Measurements from ENCODE around the gene IL21R. TPM values are rescaled to one million over a fixed set of nuclear protein-coding genes. Genes with fewer than 3 reads are reported as not detected.
"Not testable (repeated sequence)": the region's sequence is repeated elsewhere in the genome, so short reads cannot be mapped to it uniquely, and the experiment has no call there.

Gene IL21R
- total and polyA plus RNA-seq, 10 of the 15 experiments (the other 5 are each of a cell fraction or from before 2014, with no cell fraction given), result 5.3 to 138 (median 82.5) TPM

- no peak overlapping the region for H3K9ac ChIP-seq (ENCODE audit: control insufficient read depth, insufficient read depth, low read length)
- H3K4me2 ChIP-seq (ENCODE audit: control insufficient read depth, insufficient read depth), result no peak overlapping the region
- peaks cover 25% of the 10 kb centered on the region for H3K4me1 ChIP-seq (ENCODE audit: control insufficient read depth, insufficient read depth, low read length)
- no peaks in the 10 kb centered on the region for H4K20me1 ChIP-seq (ENCODE audit: control insufficient read depth, insufficient read depth)
- intact Hi-C loops (cut with micrococcal nuclease; ENCODE audit: unreplicated experiment) (loop anchor here (2.0 to 5.0 kb wide), 2 partner anchors 81 to 1618 kb away; no protein-coding TSS in a partner anchor), in situ Hi-C loops (cut with MboI) (loop anchor here (5.0 to 10.0 kb wide), 3 partner anchors 223 to 1621 kb away; no protein-coding TSS in a partner anchor)
- no peak for ATAC-seq
- H2AFZ ChIP-seq (ENCODE audit: control insufficient read depth, low read depth, low read length), result peak overlapping the region; percentile 30; the same call in 1 of the 2 replicates
- POLR2A ChIA-PET, result interaction anchor here (0.6 kb wide), 3 partner anchors 56 to 653 kb away, joined by 3 to 7 read pairs (median 3); no protein-coding TSS in a partner anchor
- TF ChIP-seq EED (IDR thresholded peaks at IDR 0.05; ENCODE audit: low read depth) (peak; percentile 55; the same call in 1 of the 2 replicates), POLR2AphosphoS5 (IDR thresholded peaks at IDR 0.05; ENCODE audit: low read length) (no peak), NKRF (conservative IDR thresholded peaks at IDR 0.05) (no peak), KLF5 (IDR thresholded peaks at IDR 0.05; ENCODE audit: partially characterized antibody) (no peak), SMARCA5 (IDR thresholded peaks at IDR 0.05) (no peak), EGR1 (IDR thresholded peaks at IDR 0.05; ENCODE audit: borderline replicate concordance in 1 of 2, low read depth in 2 of 2, low read length in 2 of 2) (peak in 1 of 2 experiments; percentile 81; a peak in 2 of 3 replicates), BHLHE40 (IDR thresholded peaks at IDR 0.05; ENCODE audit: borderline replicate concordance in 1 of 2, low read depth in 2 of 2, low read length in 1 of 2) (peak; percentile 29 to 42; a peak in 2 of 4 replicates), POLR2A (IDR thresholded peaks at IDR 0.05; ENCODE audit: low read depth, low read length) (0 out of 2 replicates have a peak, but pooled peaks have one; percentile 36)
- TF ChIP-seq, protein P1, sequence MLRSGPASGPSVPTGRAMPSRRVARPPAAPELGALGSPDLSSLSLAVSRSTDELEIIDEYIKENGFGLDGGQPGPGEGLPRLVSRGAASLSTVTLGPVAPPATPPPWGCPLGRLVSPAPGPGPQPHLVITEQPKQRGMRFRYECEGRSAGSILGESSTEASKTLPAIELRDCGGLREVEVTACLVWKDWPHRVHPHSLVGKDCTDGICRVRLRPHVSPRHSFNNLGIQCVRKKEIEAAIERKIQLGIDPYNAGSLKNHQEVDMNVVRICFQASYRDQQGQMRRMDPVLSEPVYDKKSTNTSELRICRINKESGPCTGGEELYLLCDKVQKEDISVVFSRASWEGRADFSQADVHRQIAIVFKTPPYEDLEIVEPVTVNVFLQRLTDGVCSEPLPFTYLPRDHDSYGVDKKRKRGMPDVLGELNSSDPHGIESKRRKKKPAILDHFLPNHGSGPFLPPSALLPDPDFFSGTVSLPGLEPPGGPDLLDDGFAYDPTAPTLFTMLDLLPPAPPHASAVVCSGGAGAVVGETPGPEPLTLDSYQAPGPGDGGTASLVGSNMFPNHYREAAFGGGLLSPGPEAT (IDR thresholded peaks at IDR 0.05; ENCODE audit: low read depth), result no peak
- RAD21 ChIA-PET (ENCODE audit: unreplicated experiment), result interaction anchor here (1.0 to 9.5 kb wide), 3 partner anchors 29 to 83 kb away, joined by 3 to 145 read pairs (median 3); partner anchors contain the start of gene IL21R
- CTCF ChIA-PET, result interaction anchor here (0.9 to 9.7 kb wide), 5 partner anchors 85 to 299 kb away, joined by 3 to 106 read pairs (median 4); no protein-coding TSS in a partner anchor
- H3K9me3 ChIP-seq (replicated peaks; ENCODE audit: control insufficient read depth, insufficient read depth, low read length), result peaks cover 4% of the 10 kb centered on the region; the same call in 2 of the 3 replicates
- no peak for DNase-seq (ENCODE audit: low read depth, low spot score)
- no peak overlapping the region for H3K27ac ChIP-seq (ENCODE audit: control insufficient read depth, insufficient read depth)
- 22% methylated on average over 12 of the region's 12 CpGs for WGBS (ENCODE audit: insufficient coverage, insufficient replicate concordance, low lambda C conversion rate, missing lambda C conversion rate)
- peak; percentile 56 for FAIRE-seq
- H3K79me2 ChIP-seq (ENCODE audit: control insufficient read depth, insufficient read depth, low read length), result no peaks in the 10 kb centered on the region
- SMC1A ChIA-PET (ENCODE audit: uncharacterized antibody, unreplicated experiment), result interaction anchor here (0.8 to 7.8 kb wide), 7 partner anchors 29 to 300 kb away, joined by 3 to 82 read pairs (median 4); no protein-coding TSS in a partner anchor
- no peak overlapping the region for H3K4me3 ChIP-seq
- no peaks in the 10 kb centered on the region for H3K27me3 ChIP-seq (replicated peaks in 1 of 2; ENCODE audit: control insufficient read depth in 2 of 2, insufficient read depth in 2 of 2, low read length in 1 of 2)
- H3K36me3 ChIP-seq (ENCODE audit: control insufficient read depth in 2 of 2, insufficient read depth in 2 of 2, low read length in 1 of 2), result no peaks in the 10 kb centered on the region; a peak in 3 of 4 replicates
- no TSS peak for BruUV-seq (replicated peaks)
Observed at GRCh38 chr16:27455700-27456099, 53.7 kb downstream of the IL21R start.

- H3K4me2 ChIP-seq (ENCODE audit: control insufficient read depth, insufficient read depth); H2AFZ ChIP-seq (ENCODE audit: control insufficient read depth, low read depth, low read length); H3K4me3 ChIP-seq; H4K20me1 ChIP-seq (ENCODE audit: control insufficient read depth, insufficient read depth); H3K27me3 ChIP-seq (replicated peaks in 1 of 2; ENCODE audit: control insufficient read depth in 2 of 2, insufficient read depth in 2 of 2, low read length in 1 of 2); BruUV-seq (replicated peaks); H3K27ac ChIP-seq (ENCODE audit: control insufficient read depth, insufficient read depth); H3K9me3 ChIP-seq (replicated peaks; ENCODE audit: control insufficient read depth, insufficient read depth, low read length); FAIRE-seq; DNase-seq (ENCODE audit: low read depth, low spot score); RAD21 ChIA-PET (ENCODE audit: unreplicated experiment); POLR2A ChIA-PET; H3K79me2 ChIP-seq (ENCODE audit: control insufficient read depth, insufficient read depth, low read length); SMC1A ChIA-PET (ENCODE audit: uncharacterized antibody, unreplicated experiment); ATAC-seq; H3K9ac ChIP-seq (ENCODE audit: control insufficient read depth, insufficient read depth, low read length); H3K36me3 ChIP-seq (ENCODE audit: control insufficient read depth in 2 of 2, insufficient read depth in 2 of 2, low read length in 1 of 2): not testable (repeated sequence)
- peaks cover 18% of the 10 kb centered on the region for H3K4me1 ChIP-seq (ENCODE audit: control insufficient read depth, insufficient read depth, low read length)
- 79% methylated on average over 17 of the region's 17 CpGs for WGBS (ENCODE audit: insufficient coverage, insufficient replicate concordance, low lambda C conversion rate, missing lambda C conversion rate)
- CTCF ChIA-PET, result interaction anchor here (1.7 to 3.7 kb wide), 3 partner anchors 56 to 278 kb away, joined by 6 to 12 read pairs (median 7); partner anchors contain the start of gene IL21R
- in situ Hi-C loops (cut with MboI) (loop anchor here (5.0 to 10.0 kb wide), 3 partner anchors 225 to 1623 kb away; no protein-coding TSS in a partner anchor), intact Hi-C loops (cut with micrococcal nuclease; ENCODE audit: unreplicated experiment) (loop anchor here (1.0 to 5.0 kb wide), 6 partner anchors 83 to 1620 kb away; no protein-coding TSS in a partner anchor)
Observed at GRCh38 chr16:27457605-27457900, 55.6 kb downstream of the IL21R start.
